Measurements from ENCODE around the gene OR2H2. TPM values are rescaled to one million over a fixed set of nuclear protein-coding genes. Genes with fewer than 3 reads are reported as not detected.

Gene OR2H2
- total and polyA plus RNA-seq, 3 donors from 2014 or later, result 0.25 to 3.7 (median 0.63) TPM

- Histone ChIP-seq H3K27ac (no peak overlapping the region), H3K4me3 (no peak overlapping the region), H3K36me3 (ENCODE audit: low read depth, missing control alignments) (no peaks in the 10 kb centered on the region), H3K27me3 (no peaks in the 10 kb centered on the region), H3K4me1 (no peaks in the 10 kb centered on the region), H3K9me3 (no peaks in the 10 kb centered on the region)
- DNase-seq, result no peak
- intact Hi-C loops (cut with DNase I; ENCODE audit: low total_unique reads), result no loop called here
- TF ChIP-seq CTCF (IDR thresholded peaks at IDR 0.05) (no peak), POLR2A (IDR thresholded peaks at IDR 0.05) (no peak)
Observed at GRCh38 chr6:29561091-29561490, 23.8 kb upstream of the OR2H2 start.

GRCh38 chr6:29561606-29562181 is 23.2 kb upstream of the OR2H2 start:
- Histone ChIP-seq H3K36me3 (ENCODE audit: low read depth, missing control alignments) (no peaks in the 10 kb centered on the region), H3K9me3 (no peaks in the 10 kb centered on the region), H3K27ac (no peak overlapping the region), H3K4me1 (no peaks in the 10 kb centered on the region), H3K4me3 (no peak overlapping the region), H3K27me3 (no peaks in the 10 kb centered on the region)
- DNase-seq, result no peak
- 78 to 89% methylated on average over 1 of the region's 1 CpG for WGBS, 2 donors
- TF ChIP-seq CTCF (IDR thresholded peaks at IDR 0.05) (no peak), POLR2A (IDR thresholded peaks at IDR 0.05) (no peak)
- intact Hi-C loops (cut with DNase I; ENCODE audit: low total_unique reads), result no loop called here

DNA sequence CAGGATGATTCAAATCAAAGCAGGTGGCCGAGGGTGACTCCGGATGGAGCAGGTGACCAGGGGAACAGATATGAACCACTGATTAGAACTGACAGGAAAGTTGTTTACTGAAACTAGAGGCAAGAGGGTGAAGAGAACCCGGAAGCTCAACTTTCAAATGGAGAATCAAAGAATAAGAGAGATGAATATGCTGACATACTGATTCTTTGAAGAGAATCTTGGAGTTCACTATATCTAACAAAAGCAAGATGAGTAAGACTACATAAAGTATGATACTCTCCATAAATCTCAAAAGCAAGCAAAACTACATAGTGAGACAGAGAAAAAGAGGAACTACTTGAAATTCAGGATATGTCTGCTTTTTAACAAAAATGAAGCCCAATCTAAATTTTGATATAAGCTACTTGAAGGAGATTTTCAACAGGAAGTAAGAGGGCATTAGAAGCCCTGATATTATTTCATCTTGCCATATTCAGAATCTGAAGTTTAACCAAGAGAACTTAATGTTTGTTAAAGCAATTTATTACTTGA is 21.4 kb upstream of the OR2H2 start:
- H3K9me3 ChIP-seq, result no peaks in the 10 kb centered on the region
- H3K27me3 ChIP-seq, result no peaks in the 10 kb centered on the region
- WGBS, 2 donors, result 77 to 84% methylated on average over 3 of the region's 3 CpGs
- H3K4me1 ChIP-seq, result no peaks in the 10 kb centered on the region
- no peak for TF ChIP-seq CTCF (IDR thresholded peaks at IDR 0.05)
- no peak for TF ChIP-seq POLR2A (IDR thresholded peaks at IDR 0.05)
- H3K27ac ChIP-seq, result no peak overlapping the region
- intact Hi-C loops (cut with DNase I; ENCODE audit: low total_unique reads), result no loop called here
- H3K4me3 ChIP-seq, result no peak overlapping the region
- H3K36me3 ChIP-seq (ENCODE audit: low read depth, missing control alignments), result no peaks in the 10 kb centered on the region
- no peak for DNase-seq

DNA sequence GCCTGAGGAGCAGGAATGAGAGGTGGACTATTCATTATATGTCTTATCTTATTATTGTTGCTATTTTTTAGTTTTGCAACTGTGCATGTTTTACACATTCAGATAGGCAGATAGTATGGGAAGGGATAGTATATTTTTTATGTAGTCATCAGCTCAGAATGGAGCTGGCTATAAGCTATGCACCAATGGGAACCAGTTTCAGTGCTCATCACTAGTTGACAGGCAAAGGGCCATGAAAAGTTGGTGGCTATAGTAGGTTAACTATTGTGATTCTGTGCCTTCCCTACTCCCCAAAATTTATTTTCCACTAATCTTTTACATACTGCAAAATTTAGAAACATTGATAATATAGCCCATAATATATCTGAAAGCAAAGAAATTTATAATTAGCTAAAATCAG is 20.0 kb upstream of the OR2H2 start:
- no peak for DNase-seq
- Histone ChIP-seq H3K36me3 (ENCODE audit: low read depth, missing control alignments) (no peaks in the 10 kb centered on the region), H3K9me3 (no peaks in the 10 kb centered on the region), H3K4me1 (no peaks in the 10 kb centered on the region), H3K4me3 (no peak overlapping the region), H3K27me3 (no peaks in the 10 kb centered on the region), H3K27ac (no peak overlapping the region)
- TF ChIP-seq POLR2A (IDR thresholded peaks at IDR 0.05), result no peak
- no peak for TF ChIP-seq CTCF (IDR thresholded peaks at IDR 0.05)
- intact Hi-C loops (cut with DNase I; ENCODE audit: low total_unique reads), result no loop called here

- no peaks in the 10 kb centered on the region for H3K36me3 ChIP-seq (ENCODE audit: low read depth, missing control alignments)
- WGBS, 2 donors, result 77 to 81% methylated on average over 5 of the region's 5 CpGs
- no peak overlapping the region for H3K4me3 ChIP-seq
- TF ChIP-seq POLR2A (IDR thresholded peaks at IDR 0.05), result no peak
- TF ChIP-seq CTCF (IDR thresholded peaks at IDR 0.05), result no peak
- no peak overlapping the region for H3K27ac ChIP-seq
- no peaks in the 10 kb centered on the region for H3K4me1 ChIP-seq
- no peaks in the 10 kb centered on the region for H3K27me3 ChIP-seq
- DNase-seq, result no peak
- H3K9me3 ChIP-seq, result no peaks in the 10 kb centered on the region
- intact Hi-C loops (cut with DNase I; ENCODE audit: low total_unique reads), result no loop called here
Observed at GRCh38 chr6:29566856-29567255, 18.1 kb upstream of the OR2H2 start.

Measured in testis (tissue), 3 donors.